Coronary artery (tissue), 2 donors: ENCODE measurements around the gene CUX1.

Source experiments
- DNase-seq: peaks from one replicate; pipeline ENCODE4 v3.0.0-alpha.2; 2017; ENCODE audit warnings: low spot score
- H3K27ac ChIP-seq, 2 donors: fragments of 200-600 bp; sonication (generic); one replicate each; pipeline ENCODE4 v1.5.1; 2016 to 2019
- H3K4me3 ChIP-seq: fragments of 200-600 bp; sonication (generic); 2 replicates; pipeline ENCODE4 v1.5.1; 2016; ENCODE audit warnings: mild to moderate bottlenecking, moderate library complexity
- TF ChIP-seq, protein P1 (sequence below): fragments of 200-600 bp; sonication (generic); IDR thresholded peaks from one replicate; pipeline ENCODE4 v1.5.1; 2019; ENCODE audit warnings: antibody characterized with exemption

The CUX1 gene

DNA sequence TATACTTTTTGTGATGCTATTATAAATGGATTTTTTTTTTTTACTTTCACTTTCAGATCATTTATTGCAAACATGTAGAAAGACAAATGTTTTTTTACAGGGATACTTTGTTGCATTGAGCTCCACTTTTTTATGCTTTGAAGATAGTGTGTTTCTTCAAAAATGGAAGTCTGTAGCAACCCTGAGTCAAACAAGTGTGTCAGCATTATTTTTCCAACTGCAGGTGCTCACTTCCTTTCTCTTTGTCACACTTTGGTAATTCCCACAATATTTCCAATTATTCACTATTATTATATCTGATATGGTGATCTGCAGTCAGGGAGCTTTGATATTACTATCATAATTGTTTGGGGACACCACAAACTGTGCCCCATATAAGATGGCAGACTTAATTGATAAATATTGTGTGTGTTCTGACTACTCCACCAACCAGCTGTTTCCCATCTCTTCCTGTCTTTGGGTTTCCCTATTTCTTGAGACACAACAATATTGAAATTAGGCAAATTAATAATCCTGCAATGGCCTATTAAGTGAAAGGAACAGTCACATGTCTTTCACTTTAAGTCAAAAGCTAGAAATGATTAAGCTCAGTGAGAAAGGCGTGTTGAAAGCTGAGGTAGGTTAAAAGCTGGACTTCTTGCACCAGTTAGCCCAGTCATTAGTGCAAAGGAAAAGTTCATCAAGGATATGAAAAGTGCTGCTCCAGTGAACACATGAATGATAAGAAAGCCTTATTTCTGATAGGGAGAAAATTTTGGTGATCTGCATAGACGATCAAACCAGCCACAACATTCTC is 238.0 kb downstream of the CUX1 start:
- TF ChIP-seq, protein P1, sequence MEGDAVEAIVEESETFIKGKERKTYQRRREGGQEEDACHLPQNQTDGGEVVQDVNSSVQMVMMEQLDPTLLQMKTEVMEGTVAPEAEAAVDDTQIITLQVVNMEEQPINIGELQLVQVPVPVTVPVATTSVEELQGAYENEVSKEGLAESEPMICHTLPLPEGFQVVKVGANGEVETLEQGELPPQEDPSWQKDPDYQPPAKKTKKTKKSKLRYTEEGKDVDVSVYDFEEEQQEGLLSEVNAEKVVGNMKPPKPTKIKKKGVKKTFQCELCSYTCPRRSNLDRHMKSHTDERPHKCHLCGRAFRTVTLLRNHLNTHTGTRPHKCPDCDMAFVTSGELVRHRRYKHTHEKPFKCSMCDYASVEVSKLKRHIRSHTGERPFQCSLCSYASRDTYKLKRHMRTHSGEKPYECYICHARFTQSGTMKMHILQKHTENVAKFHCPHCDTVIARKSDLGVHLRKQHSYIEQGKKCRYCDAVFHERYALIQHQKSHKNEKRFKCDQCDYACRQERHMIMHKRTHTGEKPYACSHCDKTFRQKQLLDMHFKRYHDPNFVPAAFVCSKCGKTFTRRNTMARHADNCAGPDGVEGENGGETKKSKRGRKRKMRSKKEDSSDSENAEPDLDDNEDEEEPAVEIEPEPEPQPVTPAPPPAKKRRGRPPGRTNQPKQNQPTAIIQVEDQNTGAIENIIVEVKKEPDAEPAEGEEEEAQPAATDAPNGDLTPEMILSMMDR: no peak
- no peak overlapping the region for H3K4me3 ChIP-seq
- DNase-seq: no peak
- no peak overlapping the region for H3K27ac ChIP-seq

DNA sequence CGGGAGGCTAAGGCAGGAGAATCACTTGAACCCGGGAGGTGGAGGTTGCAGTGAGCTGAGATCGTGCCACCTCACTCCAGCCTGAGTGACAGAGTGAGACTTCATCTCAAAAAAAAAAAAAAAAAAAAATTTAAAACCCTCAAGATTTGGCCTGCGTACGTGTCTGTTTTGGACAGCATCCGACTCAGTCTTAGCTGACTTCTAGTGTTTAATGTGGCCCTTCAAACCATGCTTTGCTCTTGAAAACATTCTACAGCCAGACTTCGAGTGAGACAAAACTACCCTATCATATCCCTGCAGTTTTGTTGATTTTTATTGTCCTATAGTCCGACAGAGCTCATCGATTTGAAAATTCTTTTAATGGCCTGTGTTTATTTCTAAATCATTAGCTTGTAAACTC is 242.1 kb downstream of the CUX1 start:
- DNase-seq: no peak
- Histone ChIP-seq H3K4me3 (no peak overlapping the region), H3K27ac (no peak overlapping the region)
- TF ChIP-seq, protein P1: no peak

DNA sequence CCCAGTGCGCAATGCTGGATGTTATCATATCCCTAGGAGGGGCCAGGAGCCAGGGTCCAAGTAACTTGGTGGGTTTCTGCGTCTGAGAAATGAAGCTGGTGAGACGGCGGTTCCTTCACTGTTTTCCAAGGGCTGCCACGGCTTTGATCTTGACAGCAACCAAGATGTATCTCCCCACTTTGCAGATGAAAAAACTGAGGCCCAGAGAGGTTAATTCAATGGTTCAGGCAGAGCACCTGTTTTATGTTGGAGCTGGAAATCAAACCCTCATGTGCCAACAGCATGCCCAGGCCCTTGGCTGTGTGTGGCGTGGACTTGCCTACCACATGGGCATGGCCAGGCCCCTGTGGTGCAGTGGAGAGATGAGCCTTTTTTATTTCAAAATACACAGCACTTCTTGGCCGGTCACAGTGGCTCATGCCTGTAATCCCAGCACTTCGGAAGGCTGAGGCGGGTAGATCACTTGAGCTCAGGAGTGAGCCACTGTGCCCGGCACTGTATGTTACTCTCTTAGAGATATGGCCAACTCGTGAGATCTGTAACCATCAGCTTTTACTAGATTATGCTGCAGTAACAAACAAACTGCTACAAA is 244.0 kb downstream of the CUX1 start:
- no peak overlapping the region for H3K4me3 ChIP-seq
- TF ChIP-seq, protein P1: no peak
- no peak for DNase-seq
- H3K27ac ChIP-seq: no peak overlapping the region

DNA sequence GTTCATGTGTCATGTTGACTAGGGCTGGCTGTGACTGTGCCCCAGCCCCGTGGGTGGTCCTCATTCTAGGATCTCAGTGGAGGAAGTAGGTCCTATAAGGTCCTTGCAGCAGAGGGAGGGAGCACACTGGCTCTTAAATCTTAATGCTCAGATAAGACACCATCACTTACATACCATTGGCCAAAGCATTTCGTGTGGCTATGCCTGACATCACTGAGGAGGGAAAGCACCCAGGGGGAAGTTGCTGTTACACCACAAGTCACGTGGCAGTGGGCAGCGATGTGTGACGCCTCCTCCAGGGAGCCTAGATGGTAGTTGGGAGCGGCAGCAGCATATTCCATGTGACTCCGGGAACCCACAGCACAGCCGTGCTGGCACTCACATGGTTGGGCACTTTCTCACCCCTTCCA is 244.6 kb downstream of the CUX1 start:
- TF ChIP-seq, protein P1: no peak
- H3K4me3 ChIP-seq: no peak overlapping the region
- H3K27ac ChIP-seq: no peak overlapping the region
- no peak for DNase-seq

DNA sequence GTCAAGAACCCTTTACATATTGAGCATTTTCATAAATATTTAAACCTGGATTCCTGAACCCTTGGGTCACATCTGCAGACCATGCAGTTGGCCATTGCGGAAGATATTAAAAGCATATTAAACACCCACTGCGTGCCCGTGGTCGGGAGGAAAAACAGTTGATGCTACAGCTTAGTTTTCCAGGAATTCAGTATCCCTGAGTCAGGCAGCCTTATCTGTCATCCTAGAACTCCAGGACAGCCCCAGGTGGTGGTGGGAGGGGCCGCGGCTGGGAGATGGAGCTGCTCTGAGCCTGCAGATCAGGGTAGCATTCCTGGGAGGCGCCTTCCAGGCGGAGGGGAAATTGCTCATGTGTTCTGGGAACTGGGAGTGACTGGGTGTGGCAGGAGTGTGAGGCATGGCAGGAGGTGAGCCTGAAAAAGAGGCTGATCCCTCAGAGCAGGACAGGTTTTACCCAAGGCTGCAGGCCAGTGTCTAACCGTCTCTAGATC is 246.3 kb downstream of the CUX1 start:
- DNase-seq: no peak
- Histone ChIP-seq H3K27ac (no peak overlapping the region), H3K4me3 (no peak overlapping the region)
- TF ChIP-seq, protein P1: no peak

DNA sequence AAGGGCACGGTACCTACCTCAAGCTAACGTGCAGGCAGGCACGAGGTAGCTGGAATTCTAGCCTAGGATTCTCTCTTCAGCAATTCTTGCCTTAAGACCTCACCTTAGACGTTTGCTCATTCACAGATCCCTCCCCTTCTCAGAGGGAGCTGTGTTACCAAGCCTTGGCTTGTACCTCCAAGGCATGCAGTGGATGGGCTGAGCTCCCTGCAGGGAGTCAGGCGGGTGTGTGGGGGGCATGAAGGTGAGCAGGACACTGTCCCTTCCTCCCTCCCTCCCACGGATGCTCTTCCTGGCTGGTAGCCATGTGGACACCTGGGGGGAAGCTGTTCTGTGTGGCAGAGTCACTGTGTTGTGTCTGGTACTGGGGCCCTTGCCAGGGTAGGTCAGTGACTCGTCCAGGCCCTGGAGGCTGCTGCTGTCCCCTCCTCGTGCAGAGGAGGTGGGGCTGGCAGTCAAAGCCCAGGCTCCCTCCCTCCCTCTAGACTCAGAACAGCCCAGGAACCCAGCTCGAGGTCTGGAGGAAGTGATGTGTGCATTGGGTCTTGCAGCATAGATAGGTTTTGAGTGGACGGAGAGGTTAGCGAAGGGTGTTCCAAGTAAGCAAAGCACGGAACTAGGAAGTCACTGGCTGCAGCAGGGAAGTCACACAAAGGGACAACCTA is 247.1 kb downstream of the CUX1 start:
- no peak for DNase-seq
- TF ChIP-seq, protein P1: no peak
- H3K4me3 ChIP-seq: no peak overlapping the region
- no peak overlapping the region for H3K27ac ChIP-seq
